Endothelial cell of umbilical vein (primary cell): ENCODE data around the gene ELL2. TPM values are rescaled to one million over a fixed set of nuclear protein-coding genes. Genes with fewer than 3 reads are reported as not detected.

ENCODE experiments used
- BruUV-seq: library from RNA; stranded (reverse); fragments of 400-500 nt; replicated peaks from 2 replicates; lab custom pipeline; 2021; lab: Mats Ljungman, UMichigan
- CTCF ChIA-PET: fragments of 300-600, 350-600 bp; sonication (Branson Sonifier 250); formaldehyde crosslinking; loops from one replicate; lab custom pipeline; 2021; ENCODE audit warnings: antibody characterized with exemption, inconsistent platforms; lab: Charles Lee
- POLR2A ChIA-PET: fragments of 300-600, 350-600 bp; sonication (Branson Sonifier 250); formaldehyde crosslinking; loops from one replicate; lab custom pipeline; 2021; ENCODE audit warnings: antibody characterized with exemption, inconsistent platforms; lab: Charles Lee
- DNase-seq: peaks from one replicate; pipeline ENCODE4 v3.0.0-alpha.2; 2011; ENCODE audit warnings: low read depth, low spot score
- FAIRE-seq: peaks from 2 replicates; lab custom pipeline; 2011; peaks lifted over from hg19 to GRCh38; lab: Jason Lieb, UNC
- H2AFZ ChIP-seq: 2 replicates; pipeline ENCODE4 v1.6.0; 2012; ENCODE audit warnings: low read depth, low read length, control low read depth, inconsistent platforms
- H3K27ac ChIP-seq: 2 replicates; pipeline ENCODE4 v1.5.1; 2011; ENCODE audit warnings: low read depth, mild to moderate bottlenecking, control low read depth, low read length, moderate library complexity; ENCODE audit not compliant: insufficient read depth
- H3K27me3 ChIP-seq, 2 experiments: 2 replicates each; pipeline versions ENCODE4 v1.6.0 to v1.6.1; 2011; ENCODE audit warnings: low read length in 2 of 2, mixed read lengths in 1 of 2; ENCODE audit not compliant: control insufficient read depth in 2 of 2, insufficient read depth in 2 of 2
- H3K36me3 ChIP-seq, 2 experiments: 2 replicates in 1 of 2; 3 replicates in 1 of 2; pipeline ENCODE4 v1.5.1; 2011; ENCODE audit warnings: low read length in 2 of 2, mild to moderate bottlenecking in 1 of 2, moderate library complexity in 1 of 2; ENCODE audit not compliant: control insufficient read depth in 2 of 2, insufficient read depth in 2 of 2; ENCODE audit errors: extremely low read depth in 1 of 2
- H3K4me1 ChIP-seq: 3 replicates; pipeline ENCODE4 v1.5.1; 2011; ENCODE audit warnings: mild to moderate bottlenecking, low read length; ENCODE audit not compliant: control insufficient read depth, insufficient read depth; ENCODE audit errors: extremely low read depth
- H3K4me2 ChIP-seq: 2 replicates; pipeline ENCODE4 v1.6.1; 2011; ENCODE audit warnings: low read length, control low read depth, mixed read lengths; ENCODE audit not compliant: insufficient read depth
- H3K4me3 ChIP-seq, 3 experiments: fragments of 200-600 bp in 1 of 3; sonication (generic), shearing (Covaris generic) in 1 of 3; replicated peaks in 1 of 3; 2 replicates each; pipeline ENCODE4 v1.5.1; 2011 to 2016; ENCODE audit warnings: control low read depth in 3 of 3, low read length in 3 of 3, mild to moderate bottlenecking in 2 of 3, inconsistent platforms in 1 of 3, low read depth in 1 of 3, moderate library complexity in 1 of 3; ENCODE audit not compliant: insufficient read depth in 1 of 3
- H3K79me2 ChIP-seq: 2 replicates; pipeline ENCODE4 v1.6.0; 2012; ENCODE audit warnings: low read length, inconsistent platforms; ENCODE audit not compliant: control insufficient read depth, insufficient read depth
- H3K9ac ChIP-seq: replicated peaks from 2 replicates; pipeline ENCODE3; 2011; ENCODE audit warnings: low read length, control low read depth; ENCODE audit not compliant: insufficient read depth; ENCODE audit errors: extremely low read depth
- H3K9me1 ChIP-seq: replicated peaks from 3 replicates; pipeline ENCODE4 v1.6.0; 2011; ENCODE audit warnings: mild to moderate bottlenecking, low read length; ENCODE audit not compliant: control insufficient read depth, insufficient read depth; ENCODE audit errors: extremely low read depth
- H3K9me3 ChIP-seq: replicated peaks from 2 replicates; pipeline ENCODE4 v1.5.1; 2012; ENCODE audit warnings: low read length, inconsistent platforms; ENCODE audit not compliant: control insufficient read depth, insufficient read depth
- H4K20me1 ChIP-seq: replicated peaks from 2 replicates; pipeline ENCODE3; 2011; ENCODE audit warnings: mild to moderate bottlenecking, low read length; ENCODE audit not compliant: control insufficient read depth, insufficient read depth; ENCODE audit errors: extremely low read depth
- CTCF ChIP-seq, 2 donors: IDR thresholded peaks; 1 replicate in 1 of 2; 2 replicates in 1 of 2; pipeline ENCODE4 v1.5.1; 2011; ENCODE audit warnings: low read length in 2 of 2, mild to moderate bottlenecking in 2 of 2, moderate library complexity in 2 of 2, control low read depth in 1 of 2, inconsistent platforms in 1 of 2, low read depth in 1 of 2; ENCODE audit not compliant: insufficient read depth in 1 of 2; ENCODE audit errors: extremely low read depth in 1 of 2
- EZH2 ChIP-seq: IDR thresholded peaks from 2 replicates; pipeline ENCODE4 v1.6.1; 2012; ENCODE audit warnings: borderline replicate concordance, low read depth, mild to moderate bottlenecking, moderate library complexity, low read length, inconsistent platforms; ENCODE audit not compliant: severe bottlenecking
- GATA2 ChIP-seq: IDR thresholded peaks from 2 replicates; pipeline ENCODE4 v1.7.0; 2011; ENCODE audit warnings: low read depth, mild to moderate bottlenecking, moderate library complexity, mixed read lengths, low read length; ENCODE audit not compliant: insufficient read length, insufficient read depth
- JUN ChIP-seq: IDR thresholded peaks from 2 replicates; pipeline ENCODE4 v1.6.1; 2011; ENCODE audit warnings: borderline replicate concordance, low read depth; ENCODE audit not compliant: insufficient read length, insufficient read depth
- POLR2A ChIP-seq: IDR thresholded peaks from 2 replicates; pipeline ENCODE4 v1.6.1; 2012; ENCODE audit warnings: low read depth, mild to moderate bottlenecking, control low read depth, low read length
- dilution Hi-C: fragments of 300-500 bp; cut with MboI; formaldehyde crosslinking; loops from one replicate; pipeline ENCODE4 v1.15.0; 2019; ENCODE audit warnings: low sequenced_read_pairs; ENCODE audit not compliant: extremely low pct_ligation_motif_present
- intact Hi-C: fragments of 100-400 bp; cut with micrococcal nuclease; formaldehyde crosslinking; loops from one replicate; pipeline ENCODE4 v1.10.0; 2022
- polyA plus RNA-seq, 4 experiments: library from polyadenylated mRNA; depleted of rRNA in 3 of 4; stranded (reverse) in 3 of 4; unstranded in 1 of 4; fragments of >200 nt; gene quantifications; 2 replicates each; pipeline versions ENCODE4 v1.2.1 to v1.2.3, GENCODE V29; 2011 to 2012; ENCODE audit warnings: missing spikeins in 1 of 4
- total RNA-seq: library from RNA; stranded (reverse); gene quantifications from 2 replicates; pipeline ENCODE4 v1.2.3, GENCODE V29; 2021
- TF ChIP-seq, protein P1 (sequence below): IDR thresholded peaks from 2 replicates; pipeline ENCODE4 v1.6.1; 2011; ENCODE audit not compliant: insufficient read depth, insufficient read length

The ELL2 gene
- total and polyA plus RNA-seq, 2 donors (not counting 3 experiments of a cell fraction or from before 2014, with no cell fraction given), result 6.8 to 26.0 TPM

- FAIRE-seq, result no peak
- CTCF ChIA-PET, result no interaction called here
- intact Hi-C loops, result no loop called here
Measured at GRCh38 chr5:95938766-95939165, 22.9 kb downstream of the ELL2 start.

More at GRCh38 chr5:95938766-95939165, 22.9 kb downstream of the ELL2 start:
- Histone ChIP-seq H3K27ac (no peak overlapping the region), H3K4me3 (no peak overlapping the region), H3K4me2 (no peak overlapping the region), H3K9ac (no peak overlapping the region), H3K9me1 (no peaks in the 10 kb centered on the region), H3K27me3 (no peaks in the 10 kb centered on the region), H3K36me3 (no peaks in the 10 kb centered on the region), H3K79me2 (peaks cover 14% of the 10 kb centered on the region), H3K4me1 (no peaks in the 10 kb centered on the region), H4K20me1 (no peaks in the 10 kb centered on the region), H2AFZ (no peak overlapping the region), H3K9me3 (no peaks in the 10 kb centered on the region)
- POLR2A ChIA-PET, result no interaction called here
- no peak for DNase-seq
- dilution Hi-C loops, result no loop called here
- no TSS peak for BruUV-seq
- TF ChIP-seq EZH2 (no peak), GATA2 (no peak), POLR2A (no peak), CTCF (IDR thresholded peaks at IDR 0.05; ENCODE audit: extremely low read depth in 1 of 2, insufficient read depth in 1 of 2, low read depth in 1 of 2, low read length in 2 of 2) (no peak), JUN (no peak)
- TF ChIP-seq, protein P1, sequence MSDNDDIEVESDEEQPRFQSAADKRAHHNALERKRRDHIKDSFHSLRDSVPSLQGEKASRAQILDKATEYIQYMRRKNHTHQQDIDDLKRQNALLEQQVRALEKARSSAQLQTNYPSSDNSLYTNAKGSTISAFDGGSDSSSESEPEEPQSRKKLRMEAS, result no peak
